Measurements from ENCODE around the gene TANK.

GRCh38 chr2:161238560-161239325, 78.5 kb downstream of the TANK start:
- no peak for TF ChIP-seq POLR2A (IDR thresholded peaks at IDR 0.05; ENCODE audit: control extremely low read depth in 1 of 2, low read depth in 2 of 2, low read length in 2 of 2)
- no peak for TF ChIP-seq RFX5 (IDR thresholded peaks at IDR 0.05; ENCODE audit: borderline replicate concordance, low read depth, low read length)
- TF ChIP-seq SIN3A (conservative IDR thresholded peaks at IDR 0.05 in 1 of 2, IDR thresholded peaks at IDR 0.05 in 1 of 2; ENCODE audit: low read depth in 1 of 2, low read length in 2 of 2) = peak; percentile 75 to 95; a peak in 3 of 4 replicates
- TF ChIP-seq CTCF (IDR thresholded peaks at IDR 0.05; ENCODE audit: control extremely low read depth in 1 of 3, insufficient read depth in 1 of 3, low read depth in 1 of 3, low read length in 3 of 3) = no peak
- TF ChIP-seq MAX (IDR thresholded peaks at IDR 0.05) = peak; percentile 94
- no peak for TF ChIP-seq GTF2F1 (IDR thresholded peaks at IDR 0.05; ENCODE audit: borderline replicate concordance, low read depth, low read length)
- no peak for TF ChIP-seq BRCA1 (IDR thresholded peaks at IDR 0.05; ENCODE audit: low read depth, low read length)
- no peak for TF ChIP-seq CEBPB (IDR thresholded peaks at IDR 0.05; ENCODE audit: low read depth, low read length)
- no peak for TF ChIP-seq RXRA (IDR thresholded peaks at IDR 0.05; ENCODE audit: insufficient read depth, low read depth, low read length)
- TF ChIP-seq SP2 (IDR thresholded peaks at IDR 0.05; ENCODE audit: low read length) = no peak
- no peak for TF ChIP-seq EZH2 (IDR thresholded peaks at IDR 0.05; ENCODE audit: low read depth, low read length, severe bottlenecking)
- peak; percentile 46; the same call in 1 of the 2 replicates for TF ChIP-seq SUZ12 (IDR thresholded peaks at IDR 0.05; ENCODE audit: low read length)
- no peak for TF ChIP-seq TBP (IDR thresholded peaks at IDR 0.05; ENCODE audit: low read depth, low read length)

Data from H1 (cell line).